NB4 (cell line): Measurements from ENCODE around the gene MRTFA.

Source experiments
- CTCF ChIP-seq: IDR thresholded peaks from one replicate; pipeline ENCODE4 v1.5.1; 2012; ENCODE audit warnings: low read depth, low read length
- MAX ChIP-seq: IDR thresholded peaks from 2 replicates; pipeline ENCODE4 v1.6.1; 2011; ENCODE audit warnings: low read depth, low read length

GRCh38 chr22:40409613-40410113, 226.9 kb downstream of the MRTFA start:
- no peak for TF ChIP-seq CTCF
- TF ChIP-seq MAX = no peak
